ENCODE results near the gene ATP6V1F.

The ATP6V1F gene

GRCh38 chr7:128849804-128850490, 12.7 kb upstream of the ATP6V1F start:
- DNase-seq: no peak

GRCh38 chr7:128852537-128853254, 10.0 kb upstream of the ATP6V1F start:
- DNase-seq: no peak

- no peak for DNase-seq
Measured at GRCh38 chr7:128853799-128854198, 8.9 kb upstream of the ATP6V1F start.

GRCh38 chr7:128854396-128854795, 8.3 kb upstream of the ATP6V1F start:
- no peak for DNase-seq

GRCh38 chr7:128855559-128855958, 7.1 kb upstream of the ATP6V1F start:
- DNase-seq: no peak

GRCh38 chr7:128856001-128856718, 6.5 kb upstream of the ATP6V1F start:
- DNase-seq: no peak

- DNase-seq: no peak
Measured at GRCh38 chr7:128858380-128859231, 4.0 kb upstream of the ATP6V1F start.

- DNase-seq: no peak
Measured at GRCh38 chr7:128859232-128860157, 3.2 kb upstream of the ATP6V1F start.

- DNase-seq: no peak
Measured at GRCh38 chr7:128860158-128861073, 2.2 kb upstream of the ATP6V1F start.

- DNase-seq: no peak
Measured at GRCh38 chr7:128861957-128862570, 592 bp upstream of the ATP6V1F start.

GRCh38 chr7:128863433-128863989, 855 bp downstream of the ATP6V1F start:
- DNase-seq: peak; percentile 39 to 60

GRCh38 chr7:128865303-128865702, 2.6 kb downstream of the ATP6V1F start:
- DNase-seq: no peak

- no peak for DNase-seq
Measured at GRCh38 chr7:128865996-128866877, 3.6 kb downstream of the ATP6V1F start.

- DNase-seq: no peak
Measured at GRCh38 chr7:128867241-128867640, 4.6 kb downstream of the ATP6V1F start.

- DNase-seq: no peak
Measured at GRCh38 chr7:128867842-128868623, 5.4 kb downstream of the ATP6V1F start.

GRCh38 chr7:128868624-128869137, 6.0 kb downstream of the ATP6V1F start:
- no peak for DNase-seq

- no peak for DNase-seq
Measured at GRCh38 chr7:128869138-128869943, 6.7 kb downstream of the ATP6V1F start.

Data from SW 1271 (cell line).